Right lobe of liver (tissue), 4 donors: ENCODE results near the gene LAMB1.

Experiments
- CTCF ChIP-seq, 4 donors: fragments of 200-600 bp in 3 of 4; fragments of 450-650 bp in 1 of 4; IDR thresholded peaks; one replicate each; pipeline versions ENCODE4 v1.5.1 to v1.8.0; 2016 to 2022; ENCODE audit warnings: antibody characterized with exemption in 4 of 4, mild to moderate bottlenecking in 2 of 4
- POLR2A ChIP-seq: fragments of 450-650 bp; IDR thresholded peaks from one replicate; pipeline ENCODE4 v1.6.1; 2017; ENCODE audit warnings: antibody characterized with exemption, mild to moderate bottlenecking
- donor health status: DM: no; HTN: no; CAD: no.
- donor health status: DM: no; HTN: no; CAD: no.
- donor health status: DM: no; HTN: yes; CAD: no.

- TF ChIP-seq CTCF (IDR thresholded peaks at IDR 0.05) (no peak), POLR2A (no peak)
Observed at GRCh38 chr7:108034586-108034985, 31.6 kb upstream of the LAMB1 start.
